ENCODE results near the gene SEMA3D.

SEMA3D gene

GRCh38 chr7:85229544-85229943, 42.7 kb upstream of the SEMA3D start:
- Histone ChIP-seq H3K27me3 (ENCODE audit: low read depth, low read length) (no peaks in the 10 kb centered on the region), H3K36me3 (replicated peaks; ENCODE audit: low read depth, low read length) (no peaks in the 10 kb centered on the region), H3K4me1 (ENCODE audit: low read length) (peaks cover 20% of the 10 kb centered on the region), H3K9ac (ENCODE audit: low read length) (no peak overlapping the region), H3K9me3 (ENCODE audit: insufficient read depth, low read length) (no peaks in the 10 kb centered on the region), H3K4me3 (ENCODE audit: low read length) (no peak overlapping the region), H3K79me2 (ENCODE audit: low read length) (no peaks in the 10 kb centered on the region), H4K20me1 (ENCODE audit: insufficient read depth, low read length) (no peaks in the 10 kb centered on the region), H3K27ac (ENCODE audit: low read length) (no peak overlapping the region), H3K4me2 (ENCODE audit: low read length) (no peak overlapping the region), H2AFZ (ENCODE audit: low read depth, low read length) (no peak overlapping the region)
- TF ChIP-seq EZH2phosphoT487 (IDR thresholded peaks at IDR 0.05; ENCODE audit: low read depth), result no peak
- no peak for TF ChIP-seq CTCF (IDR thresholded peaks at IDR 0.05; ENCODE audit: low read depth, low read length)

- peaks cover 20% of the 10 kb centered on the region for H3K4me1 ChIP-seq (ENCODE audit: low read length)
- H4K20me1 ChIP-seq (ENCODE audit: insufficient read depth, low read length), result no peaks in the 10 kb centered on the region
- no peak overlapping the region for H3K27ac ChIP-seq (ENCODE audit: low read length)
- H2AFZ ChIP-seq (ENCODE audit: low read depth, low read length), result no peak overlapping the region
- no peaks in the 10 kb centered on the region for H3K36me3 ChIP-seq (replicated peaks; ENCODE audit: low read depth, low read length)
- no peak overlapping the region for H3K4me2 ChIP-seq (ENCODE audit: low read length)
- TF ChIP-seq CTCF (IDR thresholded peaks at IDR 0.05; ENCODE audit: low read depth, low read length) (no peak), EZH2phosphoT487 (IDR thresholded peaks at IDR 0.05; ENCODE audit: low read depth) (no peak)
- no peak overlapping the region for H3K4me3 ChIP-seq (ENCODE audit: low read length)
- no peaks in the 10 kb centered on the region for H3K79me2 ChIP-seq (ENCODE audit: low read length)
- H3K9ac ChIP-seq (ENCODE audit: low read length), result no peak overlapping the region
- H3K27me3 ChIP-seq (ENCODE audit: low read depth, low read length), result no peaks in the 10 kb centered on the region
- no peaks in the 10 kb centered on the region for H3K9me3 ChIP-seq (ENCODE audit: insufficient read depth, low read length)
Measured at GRCh38 chr7:85226361-85227085, 39.7 kb upstream of the SEMA3D start.

- H3K36me3 ChIP-seq (replicated peaks; ENCODE audit: low read depth, low read length), result no peaks in the 10 kb centered on the region
- H3K9ac ChIP-seq (ENCODE audit: low read length), result no peak overlapping the region
- TF ChIP-seq EZH2phosphoT487 (IDR thresholded peaks at IDR 0.05; ENCODE audit: low read depth) (no peak), CTCF (IDR thresholded peaks at IDR 0.05; ENCODE audit: low read depth, low read length) (no peak)
- no peak overlapping the region for H3K27ac ChIP-seq (ENCODE audit: low read length)
- H3K4me1 ChIP-seq (ENCODE audit: low read length), result peaks cover 7% of the 10 kb centered on the region; the same call in 1 of the 2 replicates
- H4K20me1 ChIP-seq (ENCODE audit: insufficient read depth, low read length), result no peaks in the 10 kb centered on the region
- H3K4me2 ChIP-seq (ENCODE audit: low read length), result no peak overlapping the region
- no peaks in the 10 kb centered on the region for H3K9me3 ChIP-seq (ENCODE audit: insufficient read depth, low read length)
- H3K27me3 ChIP-seq (ENCODE audit: low read depth, low read length), result no peaks in the 10 kb centered on the region
- H3K4me3 ChIP-seq (ENCODE audit: low read length), result no peak overlapping the region
- no peaks in the 10 kb centered on the region for H3K79me2 ChIP-seq (ENCODE audit: low read length)
- no peak overlapping the region for H2AFZ ChIP-seq (ENCODE audit: low read depth, low read length)
Measured at GRCh38 chr7:85224171-85224570, 37.3 kb upstream of the SEMA3D start.

GRCh38 chr7:85222522-85222921, 35.7 kb upstream of the SEMA3D start:
- H3K79me2 ChIP-seq (ENCODE audit: low read length), result no peaks in the 10 kb centered on the region
- H3K4me1 ChIP-seq (ENCODE audit: low read length), result peaks cover 7% of the 10 kb centered on the region; the same call in 1 of the 2 replicates
- no peaks in the 10 kb centered on the region for H3K27me3 ChIP-seq (ENCODE audit: low read depth, low read length)
- H3K4me3 ChIP-seq (ENCODE audit: low read length), result no peak overlapping the region
- no peaks in the 10 kb centered on the region for H3K9me3 ChIP-seq (ENCODE audit: insufficient read depth, low read length)
- H3K27ac ChIP-seq (ENCODE audit: low read length), result no peak overlapping the region
- H4K20me1 ChIP-seq (ENCODE audit: insufficient read depth, low read length), result no peaks in the 10 kb centered on the region
- TF ChIP-seq EZH2phosphoT487 (IDR thresholded peaks at IDR 0.05; ENCODE audit: low read depth) (no peak), CTCF (IDR thresholded peaks at IDR 0.05; ENCODE audit: low read depth, low read length) (no peak)
- no peaks in the 10 kb centered on the region for H3K36me3 ChIP-seq (replicated peaks; ENCODE audit: low read depth, low read length)
- H2AFZ ChIP-seq (ENCODE audit: low read depth, low read length), result no peak overlapping the region
- H3K4me2 ChIP-seq (ENCODE audit: low read length), result no peak overlapping the region
- no peak overlapping the region for H3K9ac ChIP-seq (ENCODE audit: low read length)
